Testis (tissue), 2 donors: ENCODE results near the gene B3GNT3.

Experiments
- POLR2A ChIP-seq: fragments of 450-650 bp; IDR thresholded peaks from one replicate; pipeline ENCODE4 v1.6.1; 2017; ENCODE audit warnings: antibody characterized with exemption, mild to moderate bottlenecking, moderate library complexity
- TF ChIP-seq, protein P1 (sequence below), 3 experiments: fragments of 450-650 bp in 2 of 3; fragments of 200-600 bp in 1 of 3; sonication (generic) in 1 of 3; IDR thresholded peaks; one replicate each; pipeline ENCODE4 v1.5.1; 2016 to 2019; ENCODE audit warnings: antibody characterized with exemption in 3 of 3, mild to moderate bottlenecking in 2 of 3, moderate library complexity in 1 of 3

DNA sequence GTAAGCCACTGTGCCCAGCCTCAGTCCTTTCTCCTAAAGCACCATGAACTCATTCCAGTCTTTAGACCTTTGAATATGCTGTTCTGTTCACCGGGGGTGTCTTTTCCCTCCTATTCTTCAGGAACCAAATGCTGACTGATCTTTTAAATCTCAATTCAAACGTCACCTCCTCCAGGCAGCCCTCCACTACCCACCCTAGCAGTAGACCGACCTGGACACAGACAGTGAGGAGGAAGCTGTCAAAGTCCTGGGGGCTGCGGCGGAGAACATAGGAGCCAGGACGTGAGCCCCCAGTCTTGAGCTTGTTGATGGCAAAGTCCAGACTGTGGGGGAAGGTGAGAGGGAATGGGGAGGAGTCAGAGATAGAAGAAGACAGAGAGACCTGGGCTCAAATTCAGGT is 45.1 kb downstream of the B3GNT3 start:
- TF ChIP-seq POLR2A = no peak
- TF ChIP-seq, protein P1, sequence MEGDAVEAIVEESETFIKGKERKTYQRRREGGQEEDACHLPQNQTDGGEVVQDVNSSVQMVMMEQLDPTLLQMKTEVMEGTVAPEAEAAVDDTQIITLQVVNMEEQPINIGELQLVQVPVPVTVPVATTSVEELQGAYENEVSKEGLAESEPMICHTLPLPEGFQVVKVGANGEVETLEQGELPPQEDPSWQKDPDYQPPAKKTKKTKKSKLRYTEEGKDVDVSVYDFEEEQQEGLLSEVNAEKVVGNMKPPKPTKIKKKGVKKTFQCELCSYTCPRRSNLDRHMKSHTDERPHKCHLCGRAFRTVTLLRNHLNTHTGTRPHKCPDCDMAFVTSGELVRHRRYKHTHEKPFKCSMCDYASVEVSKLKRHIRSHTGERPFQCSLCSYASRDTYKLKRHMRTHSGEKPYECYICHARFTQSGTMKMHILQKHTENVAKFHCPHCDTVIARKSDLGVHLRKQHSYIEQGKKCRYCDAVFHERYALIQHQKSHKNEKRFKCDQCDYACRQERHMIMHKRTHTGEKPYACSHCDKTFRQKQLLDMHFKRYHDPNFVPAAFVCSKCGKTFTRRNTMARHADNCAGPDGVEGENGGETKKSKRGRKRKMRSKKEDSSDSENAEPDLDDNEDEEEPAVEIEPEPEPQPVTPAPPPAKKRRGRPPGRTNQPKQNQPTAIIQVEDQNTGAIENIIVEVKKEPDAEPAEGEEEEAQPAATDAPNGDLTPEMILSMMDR (IDR thresholded peaks at IDR 0.05) = no peak
